Transverse colon (tissue), 4 donors: ENCODE results near the gene ABHD17B. TPM values are rescaled to one million over a fixed set of nuclear protein-coding genes. Genes with fewer than 3 reads are reported as not detected.

Experiments used
- DNase-seq: peaks from one replicate; pipeline ENCODE4 v3.0.0-alpha.2; 2019
- H3K27ac ChIP-seq, 4 donors: fragments of 200-600 bp; sonication (generic); 2 replicates each; pipeline ENCODE4 v1.5.1; 2016 to 2018; ENCODE audit warnings: inconsistent platforms in 4 of 4
- H3K27me3 ChIP-seq: fragments of 200-600 bp; sonication (generic); 2 replicates; pipeline ENCODE4 v1.5.1; 2017; ENCODE audit warnings: inconsistent platforms
- H3K36me3 ChIP-seq, 4 donors: fragments of 200-600 bp; sonication (generic); 2 replicates each; pipeline ENCODE4 v1.5.1; 2017 to 2019; ENCODE audit warnings: inconsistent platforms in 4 of 4
- H3K4me1 ChIP-seq, 4 donors: fragments of 200-600 bp; sonication (generic); 2 replicates each; pipeline ENCODE4 v1.5.1; 2017 to 2020; ENCODE audit warnings: inconsistent platforms in 4 of 4
- H3K4me3 ChIP-seq, 4 donors: fragments of 200-600 bp; sonication (generic); 1 replicate in 1 of 4; 2 replicates in 3 of 4; pipeline versions ENCODE4 v1.5.1 to v1.6.1; 2017 to 2019; ENCODE audit warnings: inconsistent platforms in 4 of 4
- H3K9me3 ChIP-seq, 2 donors: fragments of 200-600 bp; sonication (generic); 2 replicates each; pipeline ENCODE4 v1.5.1; 2017 to 2019; ENCODE audit warnings: inconsistent platforms in 2 of 2
- CTCF ChIP-seq, 5 experiments: fragments of 200-600 bp in 3 of 5; fragments of 450-650 bp in 2 of 5; sonication (generic) in 3 of 5; IDR thresholded peaks; 1 replicate in 2 of 5; 2 replicates in 3 of 5; pipeline ENCODE4 v1.5.1; 2016 to 2017; ENCODE audit warnings: antibody characterized with exemption in 5 of 5, inconsistent platforms in 3 of 5, mild to moderate bottlenecking in 2 of 5, moderate library complexity in 1 of 5
- EP300 ChIP-seq: sonication (generic); formaldehyde crosslinking; IDR thresholded peaks from one replicate; pipeline ENCODE4 v1.6.1; 2017; ENCODE audit warnings: antibody characterized with exemption, low read depth
- POLR2A ChIP-seq: fragments of 450-650 bp; IDR thresholded peaks from one replicate; pipeline ENCODE4 v1.6.1; 2016; ENCODE audit warnings: antibody characterized with exemption, mild to moderate bottlenecking, moderate library complexity
- POLR2AphosphoS5 ChIP-seq, 3 donors: sonication (generic); formaldehyde crosslinking; IDR thresholded peaks; one replicate each; pipeline ENCODE4 v1.6.1; 2016; ENCODE audit warnings: antibody characterized with exemption in 3 of 3
- WGBS, 2 donors: methylation state at CpG; one replicate each; pipeline ENCODE4 v1.1.5; 2018; ENCODE audit warnings: low coverage in 1 of 2; 5-methylcytosine and 5-hydroxymethylcytosine counted together
- in situ Hi-C, 4 donors: fragments of 200-750 bp; cut with MboI; loops; one replicate each; pipeline versions ENCODE4 v1.15.0 to v1.15.1; 2017; ENCODE audit warnings: low sequenced_read_pairs in 3 of 4, low pct_ligation_motif_present in 1 of 4, low pct_unique_long_range_greater_than_20kb in 1 of 4
- intact Hi-C: fragments of 100-400 bp; cut with DNase I; formaldehyde crosslinking; loops from one replicate; pipeline ENCODE4 v1.15.1; 2023; ENCODE audit warnings: low total_unique reads
- small RNA-seq, 4 donors: library from RNA; depleted of rRNA; stranded (forward); fragments of <200 nt; gene quantifications; one replicate each; pipeline ENCODE3, GENCODE V24; 2016
- total RNA-seq, 4 donors: library from RNA; depleted of rRNA; stranded (reverse); fragments of >200 nt; gene quantifications; one replicate each; pipeline ENCODE4 v1.1.0, GENCODE V29; 2016

Gene ABHD17B
- total RNA-seq, 4 donors from 2014 or later: 4.6 to 37.0 (median 21.5) TPM

GRCh38 chr9:71820403-71820921, 90.5 kb downstream of the ABHD17B start:
- H3K36me3 ChIP-seq: no peaks in the 10 kb centered on the region
- DNase-seq: no peak
- TF ChIP-seq EP300 (no peak), POLR2AphosphoS5 (IDR thresholded peaks at IDR 0.05) (no peak), POLR2A (no peak), CTCF (IDR thresholded peaks at IDR 0.05) (no peak)
- intact Hi-C loops: no loop called here
- no peaks in the 10 kb centered on the region for H3K9me3 ChIP-seq
- no peak overlapping the region for H3K4me3 ChIP-seq
- H3K4me1 ChIP-seq: peaks cover 0 to 6% (median 0%) of the 10 kb centered on the region in 4 donors
- H3K27ac ChIP-seq: no peak overlapping the region
- in situ Hi-C loops: loop anchor here (25.0 kb wide), 5 partner anchors 167 to 767 kb away; no protein-coding TSS in a partner anchor
- H3K27me3 ChIP-seq: no peaks in the 10 kb centered on the region
- WGBS, 2 donors: 66 to 72% methylated on average over 3 to 6 of the region's 6 CpGs

DNA sequence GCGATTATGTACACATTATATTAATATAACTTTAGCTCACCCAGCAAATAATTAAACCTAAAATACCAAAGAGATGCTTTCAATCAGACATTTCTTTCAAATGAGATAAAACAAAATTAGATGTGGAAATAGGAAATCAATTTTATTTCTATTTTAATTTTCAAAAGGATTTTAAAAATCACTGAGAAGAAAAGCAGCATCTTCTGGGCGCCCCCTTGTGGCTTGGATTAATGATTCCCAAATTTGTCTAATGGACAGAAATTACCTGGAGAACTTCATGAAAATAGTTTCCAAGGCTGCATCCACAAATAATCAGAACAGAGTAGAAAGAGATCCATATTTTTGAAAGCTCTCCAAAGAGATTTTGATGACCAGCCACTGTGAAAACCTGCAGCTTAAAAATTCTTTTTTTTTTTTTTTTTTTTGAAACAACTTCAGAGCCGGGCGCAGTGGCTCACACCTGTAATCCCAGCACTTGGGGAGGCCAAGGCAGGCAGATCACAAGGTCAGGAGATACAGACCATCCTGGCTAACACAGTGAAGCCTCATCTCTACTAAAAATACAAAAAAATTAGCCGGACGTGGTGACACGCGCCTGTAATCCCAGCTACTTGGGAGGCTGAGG, 91.8 kb downstream of the ABHD17B start:
- Histone ChIP-seq H3K27ac (no peak overlapping the region), H3K27me3 (no peaks in the 10 kb centered on the region), H3K36me3 (no peaks in the 10 kb centered on the region), H3K9me3 (no peaks in the 10 kb centered on the region), H3K4me3 (no peak overlapping the region), H3K4me1 (peaks cover 0 to 6% (median 0%) of the 10 kb centered on the region in 4 donors)
- peak; percentile 32 for DNase-seq
- TF ChIP-seq CTCF (IDR thresholded peaks at IDR 0.05) (peak; percentile 60 to 79 (median 72)), EP300 (no peak)
- 40 to 85% methylated on average over 2 to 8 of the region's 8 CpGs for WGBS, 2 donors
- intact Hi-C loops (no loop called here), in situ Hi-C loops (loop anchor here (10.0 to 25.0 kb wide), 6 partner anchors 168 to 768 kb away; no protein-coding TSS in a partner anchor)

DNA sequence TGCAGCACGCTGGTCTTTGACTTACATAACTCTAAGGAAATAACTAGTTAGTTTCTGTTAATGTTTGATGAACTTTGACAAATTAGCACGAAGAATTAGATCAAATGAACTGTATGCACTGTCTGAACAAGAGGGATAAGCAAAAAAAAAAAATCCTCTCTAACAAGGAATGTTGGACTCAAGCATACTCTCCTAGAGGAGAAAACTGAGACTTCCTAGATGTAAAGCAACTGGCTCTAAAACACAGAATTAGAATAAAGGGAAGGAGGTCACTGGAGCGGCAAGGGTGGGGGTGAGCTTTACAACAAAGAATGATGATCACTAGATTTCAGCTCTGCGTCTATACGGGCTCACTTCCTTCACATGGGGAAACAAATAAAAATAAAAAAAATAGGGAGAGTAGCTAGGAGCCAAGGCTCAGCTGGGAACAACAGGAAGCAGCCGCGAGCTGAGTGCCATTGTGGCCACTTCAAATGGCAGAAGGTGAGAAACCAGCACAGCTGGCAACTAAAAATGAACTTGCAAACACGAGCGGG, 94.0 kb downstream of the ABHD17B start:
- Histone ChIP-seq H3K4me3 (no peak overlapping the region), H3K27ac (no peak overlapping the region), H3K9me3 (no peaks in the 10 kb centered on the region), H3K4me1 (peaks cover 0 to 6% (median 0%) of the 10 kb centered on the region in 4 donors), H3K36me3 (no peaks in the 10 kb centered on the region), H3K27me3 (no peaks in the 10 kb centered on the region)
- intact Hi-C loops (no loop called here), in situ Hi-C loops (loop anchor here (10.0 to 25.0 kb wide), 6 partner anchors 170 to 770 kb away; no protein-coding TSS in a partner anchor)
- TF ChIP-seq CTCF (IDR thresholded peaks at IDR 0.05): no peak
- no peak for TF ChIP-seq POLR2A
- TF ChIP-seq EP300: no peak
- no peak for TF ChIP-seq POLR2AphosphoS5 (IDR thresholded peaks at IDR 0.05)
- WGBS, 2 donors: 62 to 63% methylated on average over 9 of the region's 9 CpGs
- DNase-seq: no peak

Small RNA genes lying within 50 kb of the gene (small RNA-seq; reads per million reads assigned to genes)
- gene RF00019: 0 reads per million in 4 donors

Other genes with a start within 250 kb of the ABHD17B start
- gene CEMIP2, start 142.7 kb downstream of the ABHD17B start, total RNA-seq: 100 to 1,000 TPM in 3 of 4 donors, 10 to 100 TPM in 1; 56.3 to 352 (median 236) TPM
- gene C9orf85, start 446 bp upstream of the ABHD17B start, total RNA-seq: 10 to 100 TPM in 2 of 4 donors, 1 to 10 TPM in 2; 3.0 to 14.9 (median 9.8) TPM
- gene C9orf57, start 149.4 kb upstream of the ABHD17B start, total RNA-seq: not detected
- gene GDA, start 238.2 kb upstream of the ABHD17B start, total RNA-seq: 10 to 100 TPM in 3 of 4 donors, 1 to 10 TPM in 1; 1.2 to 89.9 (median 55.9) TPM